ENCODE data around the gene YIF1B. TPM values are rescaled to one million over a fixed set of nuclear protein-coding genes. Genes with fewer than 3 reads are reported as not detected.
A peak's percentile ranks its signal among the peaks of the same experiment; 100 is the strongest.

Gene YIF1B
- total and polyA plus RNA-seq, 9 of the 15 experiments (the other 6 are each of a cell fraction or from before 2014, with no cell fraction given) = 8.5 to 586 (median 323) TPM

- no peak for TF ChIP-seq POLR2AphosphoS5 (IDR thresholded peaks at IDR 0.05; ENCODE audit: control insufficient read depth, insufficient read depth, low read depth, low read length)
- 0 out of 2 replicates have a peak, but pooled peaks have one; percentile 59 for TF ChIP-seq FOXP1 (CRISPR knock-in tag; IDR thresholded peaks at IDR 0.05)
- no peak for TF ChIP-seq ID3 (CRISPR knock-in tag; IDR thresholded peaks at IDR 0.05)
- TF ChIP-seq ID3 (tag; IDR thresholded peaks at IDR 0.05) = no peak
- TF ChIP-seq ZNF511 (CRISPR knock-in tag; IDR thresholded peaks at IDR 0.05) = no peak
- no peak for TF ChIP-seq NCOA1 (IDR thresholded peaks at IDR 0.05; ENCODE audit: low read depth)
- no peak for TF ChIP-seq RBM22 (IDR thresholded peaks at IDR 0.05; ENCODE audit: low read depth, low read length, poor library complexity, severe bottlenecking)
- TF ChIP-seq FOXK1 (CRISPR knock-in tag; IDR thresholded peaks at IDR 0.05; ENCODE audit: borderline replicate concordance) = 0 out of 2 replicates have a peak, but pooled peaks have one; percentile 18
- TF ChIP-seq ETV6 (IDR thresholded peaks at IDR 0.05; ENCODE audit: borderline replicate concordance in 1 of 2, low read depth in 2 of 2, low read length in 1 of 2) = no peak
- no peak for TF ChIP-seq ETV6 (CRISPR knock-in tag; IDR thresholded peaks at IDR 0.05; ENCODE audit: borderline replicate concordance)
- TF ChIP-seq FOXK2 (conservative IDR thresholded peaks at IDR 0.05 in 1 of 2, IDR thresholded peaks at IDR 0.05 in 1 of 2; ENCODE audit: low read depth in 2 of 2) = peak in 1 of 2 experiments; percentile 58; a peak in 1 of 4 replicates
- TF ChIP-seq RB1 (IDR thresholded peaks at IDR 0.05; ENCODE audit: low read depth) = no peak
- TF ChIP-seq ZNF589 (CRISPR knock-in tag; IDR thresholded peaks at IDR 0.05; ENCODE audit: low read depth) = no peak
- TF ChIP-seq NFRKB (IDR thresholded peaks at IDR 0.05; ENCODE audit: low read depth) = no peak
- no peak for TF ChIP-seq MCM5 (IDR thresholded peaks at IDR 0.05; ENCODE audit: low read depth)
- no peak for TF ChIP-seq PURB (CRISPR knock-in tag; IDR thresholded peaks at IDR 0.05; ENCODE audit: low read depth)
- TF ChIP-seq ZNF146 (CRISPR knock-in tag; IDR thresholded peaks at IDR 0.05; ENCODE audit: unreplicated experiment) = no peak
- no peak for TF ChIP-seq SNIP1 (IDR thresholded peaks at IDR 0.05; ENCODE audit: low read depth)
- no peak for TF ChIP-seq ZNF785 (CRISPR knock-in tag; IDR thresholded peaks at IDR 0.05)
- TF ChIP-seq PHF20 (IDR thresholded peaks at IDR 0.05; ENCODE audit: partially characterized antibody) = peak; percentile 45
- TF ChIP-seq CBX8 (IDR thresholded peaks at IDR 0.05; ENCODE audit: borderline replicate concordance, extremely low read depth, low read depth, low read length, poor library complexity, severe bottlenecking) = no peak
- no peak for TF ChIP-seq STAT5A (IDR thresholded peaks at IDR 0.05; ENCODE audit: borderline replicate concordance, low read length)
- TF ChIP-seq ZNF165 (CRISPR knock-in tag; IDR thresholded peaks at IDR 0.05; ENCODE audit: borderline replicate concordance) = no peak
- peak; percentile 6; the same call in 1 of the 2 replicates for TF ChIP-seq FOSL1 (tag; conservative IDR thresholded peaks at IDR 0.05)
- TF ChIP-seq MAZ (CRISPR knock-in tag; conservative IDR thresholded peaks at IDR 0.05 in 1 of 2, IDR thresholded peaks at IDR 0.05 in 1 of 2) = no peak
- no peak for TF ChIP-seq SRF (CRISPR knock-in tag; IDR thresholded peaks at IDR 0.05)
These were observed 825 bp upstream of the YIF1B start (continued) for GRCh38 chr19:38316477-38317067.

Measured in K562 (cell line).